PFSK-1 (cell line): Measurements from ENCODE around the gene C5orf63. TPM values are rescaled to one million over a fixed set of nuclear protein-coding genes. Genes with fewer than 3 reads are reported as not detected.

Source experiments
- FOXP2 ChIP-seq: optimal IDR thresholded peaks from 2 replicates; pipeline ENCODE3; 2011; ENCODE audit warnings: borderline replicate concordance, control low read depth, inconsistent platforms; ENCODE audit not compliant: insufficient read depth; ENCODE audit errors: extremely low read length, extremely low read depth
- POLR2AphosphoS5 ChIP-seq: IDR thresholded peaks from 2 replicates; pipeline ENCODE4 v1.6.1; 2012; ENCODE audit warnings: low read depth, mild to moderate bottlenecking, control low read depth, low read length, moderate library complexity
- SIN3A ChIP-seq: IDR thresholded peaks from 2 replicates; pipeline ENCODE4 v1.6.1; 2012; ENCODE audit warnings: mild to moderate bottlenecking, low read length, moderate library complexity, borderline replicate concordance; ENCODE audit not compliant: insufficient read depth
- TAF1 ChIP-seq: IDR thresholded peaks from 2 replicates; pipeline ENCODE4 v1.6.1; 2012; ENCODE audit warnings: low read length, control low read depth, borderline replicate concordance; ENCODE audit not compliant: insufficient read depth
- polyA plus RNA-seq: library from polyadenylated mRNA; unstranded; fragments of >200 nt; gene quantifications from one replicate; pipeline ENCODE4 v1.2.1, GENCODE V29; 2012; ENCODE audit warnings: low read depth, missing spikeins; ENCODE audit not compliant: insufficient read length
- TF ChIP-seq, protein P1 (sequence below), 2 experiments: IDR thresholded peaks; 2 replicates each; pipeline versions ENCODE4 v1.6.1 to v1.8.0; 2011 to 2012; ENCODE audit warnings: low read depth in 2 of 2, low read length in 2 of 2, control low read depth in 1 of 2, inconsistent platforms in 1 of 2, mild to moderate bottlenecking in 1 of 2, moderate library complexity in 1 of 2; ENCODE audit not compliant: insufficient read depth in 1 of 2

Gene C5orf63
- polyA plus RNA-seq = 0.05 TPM

DNA sequence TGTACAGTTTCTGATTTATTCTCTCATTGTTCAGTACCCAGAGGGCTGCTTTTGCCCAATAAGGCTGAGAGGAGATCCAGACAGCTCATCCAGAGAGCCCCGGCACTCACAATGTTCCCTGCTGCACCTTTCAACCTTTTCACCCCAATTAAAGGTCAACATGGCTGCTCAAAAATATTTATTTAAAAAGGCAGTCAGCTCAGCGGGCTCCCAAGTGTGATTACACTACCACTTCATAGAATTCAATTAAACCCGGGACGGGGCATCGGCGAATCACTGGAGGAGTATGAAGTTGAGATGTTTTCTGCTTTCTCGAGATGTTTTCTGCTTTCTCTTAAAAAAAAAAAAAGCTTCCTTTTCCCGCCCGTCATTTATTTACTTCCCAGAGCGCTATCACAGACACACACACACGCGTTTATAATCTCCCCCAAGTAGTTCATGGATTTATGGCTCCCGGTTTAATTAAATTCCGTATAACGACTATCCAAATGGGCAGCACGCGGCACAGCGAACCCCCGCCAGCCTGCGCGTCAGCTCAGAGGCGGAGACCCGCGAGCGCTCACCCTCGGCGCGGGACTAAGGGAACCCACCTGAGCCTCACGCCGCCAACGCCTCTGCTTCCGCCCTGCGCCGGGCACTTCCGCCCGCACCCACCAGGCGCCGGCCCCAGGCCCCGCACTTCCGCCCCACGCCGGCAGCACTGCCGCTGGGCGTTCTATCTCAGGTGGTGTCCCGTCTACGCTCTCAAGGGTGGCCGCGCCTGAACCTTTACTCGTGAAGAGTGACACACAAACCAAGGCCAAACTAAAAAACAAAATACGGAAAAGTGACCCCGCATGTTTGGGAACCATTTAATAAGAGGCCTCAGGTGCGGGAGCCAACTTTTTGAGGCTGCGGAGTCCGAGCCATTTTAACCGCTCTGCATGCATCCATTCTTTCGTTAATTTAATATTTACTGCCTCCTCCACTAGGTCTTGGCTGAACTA, at the start of gene C5orf63:
Gene C5orf63, minus strand, starts transcription at position 642 of the 986 bp plus-strand sequence. CDS start 14,507 bp downstream, outside the sequence.
- no peak for TF ChIP-seq POLR2AphosphoS5
- TF ChIP-seq FOXP2 = no peak
- no peak for TF ChIP-seq TAF1

DNA sequence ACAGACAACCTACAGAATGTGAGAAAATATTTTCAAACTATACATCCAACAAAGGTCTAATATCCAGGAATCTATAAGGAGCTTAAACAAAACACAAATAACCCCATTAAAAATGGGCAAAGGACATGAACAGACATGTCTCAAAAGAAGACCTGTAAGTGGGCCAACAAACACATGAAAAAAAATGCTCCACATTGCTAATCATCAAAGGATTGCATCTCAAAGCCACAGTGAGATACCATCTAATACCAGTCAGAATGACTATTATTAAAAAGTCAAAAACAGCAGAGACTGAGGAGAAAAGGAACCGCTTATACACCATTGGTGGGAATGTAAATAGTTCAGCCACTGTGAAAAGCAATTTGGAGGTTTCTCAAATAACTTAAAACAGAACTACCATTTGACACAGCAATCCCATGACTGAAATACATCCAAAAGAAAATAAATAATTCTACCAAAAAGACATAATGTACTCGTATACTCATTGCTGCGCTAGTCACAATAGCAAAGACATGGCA, 39.1 kb upstream of the C5orf63 start:
- no peak for TF ChIP-seq POLR2AphosphoS5
- no peak for TF ChIP-seq FOXP2
- TF ChIP-seq, protein P1, sequence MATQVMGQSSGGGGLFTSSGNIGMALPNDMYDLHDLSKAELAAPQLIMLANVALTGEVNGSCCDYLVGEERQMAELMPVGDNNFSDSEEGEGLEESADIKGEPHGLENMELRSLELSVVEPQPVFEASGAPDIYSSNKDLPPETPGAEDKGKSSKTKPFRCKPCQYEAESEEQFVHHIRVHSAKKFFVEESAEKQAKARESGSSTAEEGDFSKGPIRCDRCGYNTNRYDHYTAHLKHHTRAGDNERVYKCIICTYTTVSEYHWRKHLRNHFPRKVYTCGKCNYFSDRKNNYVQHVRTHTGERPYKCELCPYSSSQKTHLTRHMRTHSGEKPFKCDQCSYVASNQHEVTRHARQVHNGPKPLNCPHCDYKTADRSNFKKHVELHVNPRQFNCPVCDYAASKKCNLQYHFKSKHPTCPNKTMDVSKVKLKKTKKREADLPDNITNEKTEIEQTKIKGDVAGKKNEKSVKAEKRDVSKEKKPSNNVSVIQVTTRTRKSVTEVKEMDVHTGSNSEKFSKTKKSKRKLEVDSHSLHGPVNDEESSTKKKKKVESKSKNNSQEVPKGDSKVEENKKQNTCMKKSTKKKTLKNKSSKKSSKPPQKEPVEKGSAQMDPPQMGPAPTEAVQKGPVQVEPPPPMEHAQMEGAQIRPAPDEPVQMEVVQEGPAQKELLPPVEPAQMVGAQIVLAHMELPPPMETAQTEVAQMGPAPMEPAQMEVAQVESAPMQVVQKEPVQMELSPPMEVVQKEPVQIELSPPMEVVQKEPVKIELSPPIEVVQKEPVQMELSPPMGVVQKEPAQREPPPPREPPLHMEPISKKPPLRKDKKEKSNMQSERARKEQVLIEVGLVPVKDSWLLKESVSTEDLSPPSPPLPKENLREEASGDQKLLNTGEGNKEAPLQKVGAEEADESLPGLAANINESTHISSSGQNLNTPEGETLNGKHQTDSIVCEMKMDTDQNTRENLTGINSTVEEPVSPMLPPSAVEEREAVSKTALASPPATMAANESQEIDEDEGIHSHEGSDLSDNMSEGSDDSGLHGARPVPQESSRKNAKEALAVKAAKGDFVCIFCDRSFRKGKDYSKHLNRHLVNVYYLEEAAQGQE (IDR thresholded peaks at IDR 0.05; ENCODE audit: insufficient read depth in 1 of 2, low read depth in 2 of 2, low read length in 2 of 2) = no peak
- no peak for TF ChIP-seq SIN3A
- TF ChIP-seq TAF1 = no peak

DNA sequence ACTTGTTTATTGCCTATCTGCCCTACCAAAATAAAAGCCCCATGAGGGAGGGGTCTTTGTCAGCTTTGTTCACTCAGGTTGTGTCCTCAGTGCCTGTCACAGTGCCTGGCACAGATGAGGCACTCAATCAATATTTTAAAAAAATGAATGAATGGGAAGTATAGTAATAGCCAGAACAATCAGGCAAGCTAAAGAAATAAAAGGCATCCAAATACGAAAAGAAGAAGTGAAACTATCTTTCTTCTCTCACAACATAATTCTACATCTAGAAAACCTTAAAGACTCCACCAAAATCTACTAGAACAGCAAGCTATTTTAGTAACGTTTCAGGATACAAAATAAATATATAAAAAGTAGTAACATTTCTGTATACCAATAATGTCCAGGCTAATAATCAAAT, 37.8 kb upstream of the C5orf63 start:
- TF ChIP-seq TAF1 = no peak
- TF ChIP-seq POLR2AphosphoS5 = no peak
- TF ChIP-seq, protein P1 (IDR thresholded peaks at IDR 0.05; ENCODE audit: insufficient read depth in 1 of 2, low read depth in 2 of 2, low read length in 2 of 2) = no peak
- TF ChIP-seq FOXP2 = no peak
- no peak for TF ChIP-seq SIN3A

DNA sequence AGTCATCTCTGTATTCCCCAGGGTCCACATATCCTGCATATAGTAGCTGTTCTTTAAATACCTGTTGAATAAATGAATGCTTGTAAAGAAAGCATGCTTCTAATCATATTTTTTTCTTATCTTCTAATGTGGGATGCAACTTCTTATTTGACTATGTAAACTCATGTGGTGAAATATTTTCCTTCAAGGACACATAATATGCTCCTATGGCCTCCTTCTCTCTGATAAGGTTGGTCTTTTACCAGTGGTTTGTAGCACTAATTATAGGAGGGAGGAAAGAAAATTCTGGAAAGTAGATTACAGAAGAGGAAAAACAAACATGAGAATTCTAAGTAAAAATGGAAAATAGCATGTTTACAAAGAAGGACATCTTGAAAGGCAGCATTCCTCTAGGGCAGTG, 28.6 kb upstream of the C5orf63 start:
- no peak for TF ChIP-seq TAF1
- no peak for TF ChIP-seq POLR2AphosphoS5
- TF ChIP-seq, protein P1 (IDR thresholded peaks at IDR 0.05; ENCODE audit: insufficient read depth in 1 of 2, low read depth in 2 of 2, low read length in 2 of 2) = no peak
- TF ChIP-seq FOXP2 = no peak
- no peak for TF ChIP-seq SIN3A

DNA sequence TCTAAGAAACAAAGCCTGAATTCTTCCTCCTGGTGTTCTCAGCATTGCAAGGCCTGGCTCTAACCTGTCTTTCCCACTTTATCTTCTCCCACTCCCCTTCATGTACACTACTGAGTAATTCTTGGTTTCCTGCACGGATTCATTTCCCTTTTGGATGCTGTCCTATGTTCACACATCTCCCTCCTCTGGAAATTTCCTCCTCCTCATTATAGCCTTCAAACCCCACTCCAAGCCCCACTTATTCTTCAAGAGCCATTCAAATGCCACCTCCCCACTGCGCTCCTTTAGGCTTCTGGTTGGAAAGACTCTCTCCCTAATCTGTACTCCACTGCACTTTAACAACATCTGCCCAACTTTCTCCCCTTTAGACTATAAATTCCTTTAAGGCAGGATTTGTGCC, 28.2 kb upstream of the C5orf63 start:
- TF ChIP-seq POLR2AphosphoS5 (no peak), TAF1 (no peak), FOXP2 (no peak), SIN3A (no peak)
- TF ChIP-seq, protein P1 (IDR thresholded peaks at IDR 0.05; ENCODE audit: insufficient read depth in 1 of 2, low read depth in 2 of 2, low read length in 2 of 2) = no peak
